Liver (tissue), 3 donors: ENCODE results near the gene ALK.

Experiments
- CTCF ChIP-seq: fragments of 150-350 bp; IDR thresholded peaks from 2 replicates; pipeline ENCODE4 v1.5.1; 2017; ENCODE audit warnings: improper control_type of control experiment, low read depth, low read length; ENCODE audit not compliant: missing input control
- EGR1 ChIP-seq, 2 donors: IDR thresholded peaks; 2 replicates each; pipeline ENCODE4 v1.6.1; 2016 to 2018; ENCODE audit warnings: antibody characterized with exemption in 2 of 2, low read depth in 2 of 2
- FOXA1 ChIP-seq: IDR thresholded peaks from 2 replicates; pipeline ENCODE4 v1.6.1; 2016; ENCODE audit warnings: antibody characterized with exemption
- MAX ChIP-seq: IDR thresholded peaks from 2 replicates; pipeline ENCODE4 v1.6.1; 2016; ENCODE audit warnings: antibody characterized with exemption
- RAD21 ChIP-seq, 2 donors: IDR thresholded peaks; 2 replicates each; pipeline ENCODE4 v1.6.1; 2016; ENCODE audit warnings: antibody characterized with exemption in 2 of 2, mild to moderate bottlenecking in 2 of 2
- RXRA ChIP-seq, 2 donors: IDR thresholded peaks; 2 replicates each; pipeline ENCODE4 v1.6.1; 2017 to 2018; ENCODE audit warnings: antibody characterized with exemption in 2 of 2, mild to moderate bottlenecking in 1 of 2
- SP1 ChIP-seq: IDR thresholded peaks from 2 replicates; pipeline ENCODE4 v1.6.1; 2018; ENCODE audit warnings: antibody characterized with exemption, mild to moderate bottlenecking
- TAF1 ChIP-seq: conservative IDR thresholded peaks from 2 replicates; pipeline ENCODE4 v1.6.1; 2016; ENCODE audit warnings: antibody characterized with exemption, mild to moderate bottlenecking
- donor health status: healthy.
- donor health status: healthy.

- TF ChIP-seq CTCF (no peak), FOXA1 (no peak), TAF1 (no peak), EGR1 (IDR thresholded peaks at IDR 0.05; ENCODE audit: low read depth in 2 of 2) (no peak), MAX (no peak), RXRA (IDR thresholded peaks at IDR 0.05) (no peak), SP1 (no peak), RAD21 (IDR thresholded peaks at IDR 0.05) (no peak)
Measured at GRCh38 chr2:29579495-29580169, 341.8 kb downstream of the ALK start.
